Left hindlimb (tissue), 1 donor: ENCODE results near the gene NDOR1.
A peak's percentile ranks its signal among the peaks of the same experiment; 100 is the strongest.
"Not testable (repeated sequence)": the region's sequence is repeated elsewhere in the genome, so short reads cannot be mapped to it uniquely, and the experiment has no call there.

ENCODE experiments used
- DNase-seq: peaks from one replicate; pipeline ENCODE4 v3.0.0-alpha.2; 2018

NDOR1 gene

DNA sequence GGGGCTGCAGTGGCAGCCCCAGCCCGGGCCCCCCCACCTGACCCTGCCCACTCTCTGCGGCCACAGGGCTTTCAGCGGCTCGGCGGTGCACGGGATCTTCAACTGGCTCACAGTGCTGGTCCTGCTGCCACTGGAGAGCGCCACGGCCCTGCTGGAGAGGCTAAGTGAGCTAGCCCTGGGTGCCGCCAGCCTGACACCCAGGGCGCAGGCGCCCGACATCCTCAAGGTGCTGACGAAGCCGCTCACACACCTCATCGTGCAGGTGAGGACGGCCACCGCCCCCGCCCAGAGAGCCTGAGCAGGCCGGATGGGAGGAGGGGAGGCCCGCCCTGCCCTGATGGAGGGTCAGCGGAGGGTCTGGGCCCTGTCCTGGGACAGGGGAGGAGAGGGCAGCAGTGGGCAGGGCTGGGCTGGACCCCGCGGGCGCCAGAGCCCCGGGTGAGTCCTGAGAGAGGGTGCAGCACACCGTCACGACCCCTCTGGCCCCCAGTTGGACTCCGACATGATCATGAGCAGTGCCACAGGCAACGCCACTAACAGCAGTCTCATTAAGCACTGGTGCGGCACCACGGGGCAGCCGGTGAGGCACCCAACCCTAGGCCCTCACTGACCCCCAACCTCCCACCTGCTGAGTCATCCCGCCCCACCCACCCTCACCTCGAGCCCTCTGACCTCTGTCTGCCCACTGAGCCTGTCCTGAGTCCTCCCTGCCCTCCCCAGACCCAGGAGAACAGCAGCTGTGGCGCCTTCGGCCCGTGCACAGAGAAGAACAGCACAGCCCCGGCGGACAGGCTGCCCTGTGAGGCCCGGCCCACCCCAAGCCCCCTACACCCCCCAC, 27.9 kb downstream of the NDOR1 start:
- no peak for DNase-seq

DNA sequence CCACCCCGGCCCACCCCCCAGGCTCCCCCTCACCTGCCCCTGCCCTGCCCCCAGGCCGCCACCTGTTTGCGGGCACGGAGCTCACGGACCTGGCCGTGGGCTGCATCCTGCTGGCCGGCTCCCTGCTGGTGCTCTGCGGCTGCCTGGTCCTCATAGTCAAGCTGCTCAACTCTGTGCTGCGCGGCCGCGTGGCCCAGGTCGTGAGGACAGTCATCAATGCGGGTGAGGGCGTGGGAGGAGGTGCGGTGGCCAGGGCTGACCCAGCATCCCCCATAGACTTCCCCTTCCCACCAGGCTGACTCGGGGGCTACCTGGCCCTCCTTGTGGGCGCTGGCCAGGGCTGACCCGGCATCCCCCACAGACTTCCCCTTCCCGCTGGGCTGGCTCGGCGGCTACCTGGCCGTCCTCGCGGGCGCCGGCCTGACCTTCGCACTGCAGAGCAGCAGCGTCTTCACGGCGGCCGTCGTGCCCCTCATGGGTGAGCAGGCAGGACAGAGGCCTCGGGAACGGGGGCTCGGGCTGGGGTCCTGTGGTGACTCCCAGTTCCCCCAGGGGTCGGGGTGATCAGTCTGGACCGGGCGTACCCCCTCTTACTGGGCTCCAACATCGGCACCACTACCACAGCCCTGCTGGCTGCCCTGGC, 28.7 kb downstream of the NDOR1 start:
- no peak for DNase-seq

DNA sequence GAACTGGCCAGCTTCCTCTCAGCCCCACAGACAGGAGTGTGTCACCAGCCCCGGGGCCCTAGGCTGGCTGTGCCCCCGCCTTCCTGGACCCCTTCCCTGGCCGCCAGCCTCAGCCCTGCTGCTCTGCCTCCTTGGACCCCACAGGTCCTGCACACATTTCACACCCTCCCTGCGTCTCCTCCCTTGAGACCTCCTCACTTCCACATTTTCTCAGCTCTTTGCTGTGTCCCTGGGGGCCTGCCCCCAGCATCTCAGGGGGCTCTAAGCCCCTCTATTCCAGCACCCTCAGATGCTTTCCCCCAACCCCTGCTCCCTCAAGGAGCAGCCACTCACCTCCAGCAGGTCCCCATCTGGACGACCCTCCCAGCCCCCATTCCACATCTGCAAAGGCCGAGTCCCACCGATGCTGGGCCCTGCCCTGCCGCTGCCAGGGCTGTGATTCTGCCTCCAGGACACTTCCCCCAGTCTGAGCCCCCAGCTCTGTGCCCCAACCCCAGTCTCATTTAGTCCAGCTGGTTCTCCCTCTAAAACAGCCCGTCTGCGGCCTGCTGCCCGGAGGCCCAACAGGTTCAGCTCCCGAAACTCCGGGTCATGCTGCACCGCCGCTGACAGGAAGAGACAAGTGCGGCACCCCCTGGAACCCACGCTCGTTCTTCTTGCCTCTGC, 29.4 kb downstream of the NDOR1 start:
- DNase-seq: no peak

DNA sequence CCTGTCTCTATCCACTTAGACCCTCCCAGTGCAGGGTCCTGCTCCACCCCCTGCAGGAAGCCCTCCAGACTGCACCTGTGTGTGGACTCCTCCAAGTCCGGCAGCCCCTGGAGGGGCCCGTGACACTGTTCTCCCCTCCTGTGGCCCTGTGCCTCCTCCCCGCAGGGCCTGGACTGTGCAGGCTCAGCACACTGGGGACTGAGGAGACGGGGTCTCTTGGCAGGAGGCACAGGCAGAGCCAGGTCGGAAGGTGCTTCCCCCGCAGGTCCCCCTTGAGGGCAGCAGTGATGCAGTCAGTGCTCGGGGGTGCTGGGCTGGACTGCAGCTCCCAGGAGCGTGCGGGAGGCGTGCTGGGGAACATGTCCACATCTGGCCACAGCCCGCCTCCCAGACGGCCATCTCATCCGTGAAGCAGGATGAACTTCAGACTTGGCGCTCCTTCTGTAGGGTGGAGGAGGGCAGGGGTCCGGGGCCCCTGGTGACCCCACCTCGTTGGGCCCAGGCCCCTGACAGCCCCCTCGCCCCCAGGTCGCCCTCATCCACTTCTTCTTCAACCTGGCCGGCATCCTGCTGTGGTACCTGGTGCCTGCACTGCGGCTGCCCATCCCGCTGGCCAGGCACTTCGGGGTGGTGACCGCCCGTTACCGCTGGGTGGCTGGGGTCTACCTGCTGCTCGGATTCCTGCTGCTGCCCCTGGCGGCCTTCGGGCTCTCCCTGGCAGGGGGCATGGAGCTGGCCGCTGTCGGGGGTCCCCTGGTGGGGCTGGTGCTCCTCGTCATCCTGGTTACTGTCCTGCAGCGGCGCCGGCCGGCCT, 30.1 kb downstream of the NDOR1 start:
- DNase-seq: no peak

DNA sequence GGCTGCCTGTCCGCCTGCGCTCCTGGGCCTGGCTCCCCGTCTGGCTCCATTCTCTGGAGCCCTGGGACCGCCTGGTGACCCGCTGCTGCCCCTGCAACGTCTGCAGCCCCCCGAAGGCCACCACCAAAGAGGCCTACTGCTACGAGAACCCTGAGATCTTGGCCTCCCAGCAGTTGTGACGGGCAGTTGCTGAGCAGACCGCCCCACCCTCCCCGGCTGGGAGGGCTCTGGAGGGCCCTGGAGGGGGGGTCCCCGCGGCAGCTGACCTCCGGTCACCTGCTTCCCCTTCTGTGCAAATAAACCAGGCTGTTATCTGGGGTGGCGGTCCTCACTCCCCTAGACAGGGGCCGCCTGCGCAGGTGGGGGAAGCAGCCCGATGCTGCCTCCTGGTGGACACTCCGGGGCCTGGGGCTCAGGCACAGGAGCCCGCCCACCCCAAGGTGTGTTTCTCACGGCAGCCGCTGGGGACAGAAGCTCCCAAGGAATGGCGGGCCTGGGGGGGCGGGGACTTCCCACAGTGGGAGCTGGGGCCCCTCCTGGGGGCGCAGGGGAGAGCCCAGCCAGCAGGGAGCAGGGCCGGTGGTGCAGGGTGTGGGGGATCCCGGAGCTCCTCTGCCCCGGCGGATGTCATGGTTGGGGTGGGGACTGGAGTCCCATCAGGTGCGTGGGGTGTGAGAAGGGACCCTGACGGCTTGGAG, 30.9 kb downstream of the NDOR1 start:
- peak; percentile 86 for DNase-seq

DNA sequence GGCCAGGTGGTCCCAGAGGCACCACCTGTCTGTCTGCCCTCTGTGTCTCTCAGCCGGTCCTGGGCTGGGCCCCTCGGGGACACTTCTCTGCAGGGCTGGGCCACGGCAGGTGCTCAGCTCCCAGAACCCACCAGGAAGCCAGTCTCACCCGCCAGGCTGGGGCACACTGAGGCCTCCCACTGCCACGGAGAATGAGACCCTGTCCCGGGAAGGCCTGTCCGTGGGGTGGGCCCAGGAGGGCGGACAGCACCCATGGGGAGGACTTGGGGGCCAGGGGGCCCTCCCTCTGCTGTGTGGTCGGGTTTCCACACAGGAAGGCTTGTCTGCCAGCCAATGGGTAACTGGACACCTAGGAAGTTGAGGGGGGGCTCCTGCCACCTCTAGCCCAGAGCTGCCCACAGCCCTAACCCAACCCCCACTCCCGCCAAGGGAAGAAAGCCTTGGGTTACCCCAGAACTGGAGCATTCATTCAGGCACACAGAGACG, 31.5 kb downstream of the NDOR1 start:
- no peak for DNase-seq

DNA sequence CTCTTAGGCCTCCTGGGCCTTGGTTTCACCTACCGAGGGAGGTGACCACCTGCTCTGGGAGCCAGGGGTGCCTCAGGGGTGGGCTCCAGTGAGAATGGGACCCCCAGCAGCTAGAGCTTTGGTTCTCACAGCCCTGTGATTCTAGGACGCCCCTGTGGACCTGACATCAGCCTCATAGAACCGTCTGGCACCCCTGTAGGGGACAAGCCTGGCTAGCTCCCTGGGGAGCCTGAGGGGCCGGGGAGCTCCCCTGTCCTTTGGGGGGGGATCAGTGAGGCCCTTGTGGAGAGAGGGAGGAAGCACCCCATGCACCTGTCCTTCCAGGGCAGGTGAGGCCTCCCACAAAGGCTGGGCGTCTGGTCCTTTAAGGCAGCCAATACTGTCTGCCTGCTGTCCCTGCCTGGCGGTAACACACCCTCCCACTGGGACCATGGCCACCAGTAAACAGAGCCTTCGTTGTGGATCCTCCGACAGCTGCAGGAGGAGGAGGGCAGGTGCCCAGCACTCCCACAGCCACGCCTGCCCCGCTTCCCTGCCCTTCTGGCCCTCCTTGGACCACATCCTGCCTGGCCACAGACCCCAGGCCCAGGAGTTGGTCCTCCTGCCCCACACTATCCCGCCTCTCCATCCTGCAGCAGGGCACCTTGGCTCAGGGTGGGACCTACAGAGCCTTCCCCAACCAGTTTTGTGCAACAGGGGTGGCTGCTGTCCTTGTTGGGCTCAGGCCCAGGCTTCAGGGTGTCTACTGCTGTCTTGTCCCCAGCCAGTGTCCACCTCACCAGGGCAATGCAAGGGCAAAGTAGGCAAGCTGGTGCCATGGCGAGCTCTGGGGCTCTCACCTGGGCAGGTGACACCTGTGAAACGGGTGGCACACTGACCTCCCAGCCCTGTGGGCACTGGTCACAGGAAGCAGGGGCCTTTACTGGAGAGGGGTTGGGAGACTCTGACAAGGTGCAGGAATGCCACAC, 32.5 kb downstream of the NDOR1 start:
- no peak for DNase-seq

DNA sequence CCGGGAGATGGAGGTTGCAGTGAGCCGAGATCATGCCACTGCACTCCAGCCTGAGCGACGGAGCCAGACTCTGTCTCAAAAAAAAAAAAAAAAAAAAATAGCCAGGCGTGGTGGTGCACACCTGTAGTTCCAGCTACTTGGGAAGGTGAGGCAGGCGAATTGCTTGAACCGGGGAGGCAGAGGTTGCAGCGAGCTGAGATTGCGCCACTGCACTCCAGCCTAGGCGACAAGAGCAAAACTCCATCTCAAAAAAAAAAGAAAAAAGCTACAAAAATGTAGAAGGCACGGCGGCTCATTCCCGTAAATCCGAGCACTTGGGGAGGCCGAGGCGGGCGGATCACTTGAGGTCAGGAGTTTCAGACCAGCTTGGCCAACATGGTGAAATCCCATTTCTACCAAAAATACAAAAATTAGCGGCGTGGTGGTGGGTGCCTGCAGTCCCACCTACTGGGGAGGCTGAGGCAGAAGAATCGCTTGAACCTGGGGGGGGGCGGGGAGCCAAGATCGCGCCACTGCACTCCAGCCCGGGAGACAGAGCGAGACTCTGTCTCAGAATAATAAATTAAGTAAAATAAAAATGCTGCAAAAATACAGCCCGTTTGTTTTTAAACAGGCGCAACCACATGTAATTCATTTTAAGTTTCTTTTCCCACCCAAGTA, 34.2 kb downstream of the NDOR1 start:
- not testable (repeated sequence) for DNase-seq

DNA sequence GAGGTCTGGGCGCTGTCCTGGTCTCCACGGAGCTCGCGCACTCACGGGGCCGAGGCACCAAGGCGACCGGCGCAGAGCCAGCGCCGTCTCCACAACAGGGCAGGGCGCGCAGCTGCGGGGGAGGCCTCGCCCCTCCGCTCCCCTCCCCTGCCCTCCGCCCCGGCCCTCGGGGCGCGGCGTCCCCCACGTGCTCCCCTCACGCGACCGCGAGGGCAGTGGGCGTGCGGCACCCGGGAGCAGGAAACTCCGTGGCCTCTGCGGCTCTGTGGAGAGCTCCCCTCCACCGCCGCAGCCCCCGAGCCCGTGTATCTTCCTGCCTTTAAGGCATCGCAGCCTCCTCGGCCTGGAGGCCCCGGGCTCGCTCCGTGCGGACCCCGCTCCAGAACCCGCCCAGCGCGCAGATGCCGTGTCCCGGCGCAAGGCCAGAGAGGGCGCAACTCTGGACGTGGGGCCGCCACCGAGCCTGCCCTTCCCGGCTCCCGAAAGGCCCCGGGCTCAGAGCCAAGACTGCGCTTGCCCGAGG, 34.9 kb downstream of the NDOR1 start:
- peak; percentile 88 for DNase-seq

DNA sequence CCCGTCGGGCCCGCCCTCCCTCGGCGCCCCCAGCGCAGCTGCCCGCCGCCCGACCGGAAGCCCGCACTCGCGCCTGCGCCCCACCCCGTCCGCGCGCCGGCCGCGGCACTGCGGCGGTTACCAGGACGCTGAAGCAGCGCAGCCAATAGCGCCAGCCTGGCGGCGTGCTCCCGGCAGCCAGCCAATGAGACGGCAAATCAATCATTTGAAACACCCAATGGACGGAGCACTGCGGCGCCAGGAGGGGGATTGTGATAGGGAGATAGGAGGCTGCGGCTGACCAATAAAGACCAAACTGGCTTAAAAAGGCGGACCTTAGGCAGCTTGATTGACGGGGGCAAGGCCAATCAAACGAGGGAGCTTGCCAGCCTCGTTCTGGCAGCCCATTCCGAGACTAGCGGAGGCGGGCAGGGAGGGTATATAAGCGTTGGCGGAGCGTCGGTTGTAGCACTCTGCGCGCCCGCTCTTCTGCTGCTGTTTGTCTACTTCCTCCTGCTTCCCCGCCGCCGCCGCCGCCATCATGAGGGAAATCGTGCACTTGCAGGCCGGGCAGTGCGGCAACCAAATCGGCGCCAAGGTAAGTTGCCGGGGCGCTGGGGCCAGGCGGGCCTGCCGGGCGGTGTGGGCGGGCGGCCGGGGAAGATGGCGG, 35.5 kb downstream of the NDOR1 start, which contains the start of gene TUBB4B:
TUBB4B (plus strand) TSS at position 447 of the 649 bp plus-strand sequence; CDS start at position 521, 74 bp downstream.
- DNase-seq: peak; percentile 100

DNA sequence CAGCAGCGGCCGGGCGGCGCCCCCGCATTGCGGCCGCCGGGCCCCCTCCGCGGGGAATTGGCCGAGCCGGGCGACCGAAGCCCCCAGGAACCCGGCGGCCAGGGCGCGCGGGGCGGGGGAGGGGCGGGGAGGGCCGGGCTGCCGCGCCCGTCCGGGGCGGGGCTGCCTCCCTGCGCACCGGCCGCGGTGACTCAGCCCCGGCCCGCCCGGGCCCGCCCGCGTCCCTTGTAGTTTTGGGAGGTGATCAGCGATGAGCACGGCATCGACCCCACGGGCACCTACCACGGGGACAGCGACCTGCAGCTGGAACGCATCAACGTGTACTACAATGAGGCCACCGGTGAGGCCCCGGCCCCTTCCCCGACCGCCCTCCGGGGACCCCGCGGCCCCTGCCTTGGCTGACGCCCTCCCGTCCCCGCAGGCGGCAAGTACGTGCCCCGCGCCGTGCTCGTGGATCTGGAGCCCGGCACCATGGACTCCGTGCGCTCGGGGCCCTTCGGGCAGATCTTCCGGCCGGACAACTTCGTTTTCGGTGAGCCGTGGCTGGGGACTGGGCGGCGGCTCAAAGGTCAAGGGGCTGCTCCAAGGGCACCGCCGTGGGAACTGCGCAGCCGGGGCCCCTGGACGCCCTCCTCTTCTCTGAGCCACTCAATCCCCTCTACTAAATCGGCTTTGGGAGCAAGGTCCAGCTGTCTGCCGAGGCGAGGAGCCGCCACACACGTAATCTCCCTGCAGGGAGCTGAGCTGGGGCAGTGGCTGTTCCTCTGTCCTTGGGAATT, 36.2 kb downstream of the NDOR1 start:
- no peak for DNase-seq

DNA sequence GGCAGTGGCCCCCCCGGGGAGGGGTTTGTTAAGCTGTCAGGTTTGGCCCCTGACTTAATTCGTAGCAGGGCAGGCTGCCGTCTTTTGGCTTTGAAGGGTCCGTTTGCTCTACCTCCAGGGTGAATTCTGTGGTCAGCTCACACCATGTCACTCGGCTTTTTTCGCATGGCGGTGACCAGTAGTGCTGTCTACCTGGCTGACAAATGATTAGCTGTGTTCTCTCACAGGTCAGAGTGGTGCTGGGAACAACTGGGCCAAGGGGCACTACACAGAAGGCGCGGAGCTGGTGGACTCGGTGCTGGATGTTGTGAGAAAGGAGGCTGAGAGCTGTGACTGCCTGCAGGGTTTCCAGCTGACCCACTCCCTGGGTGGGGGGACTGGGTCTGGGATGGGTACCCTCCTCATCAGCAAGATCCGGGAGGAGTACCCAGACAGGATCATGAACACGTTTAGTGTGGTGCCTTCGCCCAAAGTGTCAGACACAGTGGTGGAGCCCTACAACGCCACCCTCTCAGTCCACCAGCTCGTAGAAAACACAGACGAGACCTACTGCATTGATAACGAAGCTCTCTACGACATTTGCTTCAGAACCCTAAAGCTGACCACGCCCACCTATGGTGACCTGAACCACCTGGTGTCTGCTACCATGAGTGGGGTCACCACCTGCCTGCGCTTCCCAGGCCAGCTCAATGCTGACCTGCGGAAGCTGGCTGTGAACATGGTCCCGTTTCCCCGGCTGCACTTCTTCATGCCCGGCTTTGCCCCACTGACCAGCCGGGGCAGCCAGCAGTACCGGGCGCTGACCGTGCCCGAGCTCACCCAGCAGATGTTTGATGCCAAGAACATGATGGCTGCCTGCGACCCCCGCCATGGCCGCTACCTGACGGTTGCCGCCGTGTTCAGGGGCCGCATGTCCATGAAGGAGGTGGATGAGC, 37.0 kb downstream of the NDOR1 start:
- DNase-seq: no peak

DNA sequence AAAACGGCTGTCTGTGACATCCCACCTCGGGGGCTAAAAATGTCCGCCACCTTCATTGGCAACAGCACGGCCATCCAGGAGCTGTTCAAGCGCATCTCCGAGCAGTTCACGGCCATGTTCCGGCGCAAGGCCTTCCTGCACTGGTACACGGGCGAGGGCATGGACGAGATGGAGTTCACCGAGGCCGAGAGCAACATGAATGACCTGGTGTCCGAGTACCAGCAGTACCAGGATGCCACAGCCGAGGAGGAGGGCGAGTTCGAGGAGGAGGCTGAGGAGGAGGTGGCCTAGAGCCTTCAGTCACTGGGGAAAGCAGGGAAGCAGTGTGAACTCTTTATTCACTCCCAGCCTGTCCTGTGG, 37.7 kb downstream of the NDOR1 start:
- DNase-seq: not testable (repeated sequence)

DNA sequence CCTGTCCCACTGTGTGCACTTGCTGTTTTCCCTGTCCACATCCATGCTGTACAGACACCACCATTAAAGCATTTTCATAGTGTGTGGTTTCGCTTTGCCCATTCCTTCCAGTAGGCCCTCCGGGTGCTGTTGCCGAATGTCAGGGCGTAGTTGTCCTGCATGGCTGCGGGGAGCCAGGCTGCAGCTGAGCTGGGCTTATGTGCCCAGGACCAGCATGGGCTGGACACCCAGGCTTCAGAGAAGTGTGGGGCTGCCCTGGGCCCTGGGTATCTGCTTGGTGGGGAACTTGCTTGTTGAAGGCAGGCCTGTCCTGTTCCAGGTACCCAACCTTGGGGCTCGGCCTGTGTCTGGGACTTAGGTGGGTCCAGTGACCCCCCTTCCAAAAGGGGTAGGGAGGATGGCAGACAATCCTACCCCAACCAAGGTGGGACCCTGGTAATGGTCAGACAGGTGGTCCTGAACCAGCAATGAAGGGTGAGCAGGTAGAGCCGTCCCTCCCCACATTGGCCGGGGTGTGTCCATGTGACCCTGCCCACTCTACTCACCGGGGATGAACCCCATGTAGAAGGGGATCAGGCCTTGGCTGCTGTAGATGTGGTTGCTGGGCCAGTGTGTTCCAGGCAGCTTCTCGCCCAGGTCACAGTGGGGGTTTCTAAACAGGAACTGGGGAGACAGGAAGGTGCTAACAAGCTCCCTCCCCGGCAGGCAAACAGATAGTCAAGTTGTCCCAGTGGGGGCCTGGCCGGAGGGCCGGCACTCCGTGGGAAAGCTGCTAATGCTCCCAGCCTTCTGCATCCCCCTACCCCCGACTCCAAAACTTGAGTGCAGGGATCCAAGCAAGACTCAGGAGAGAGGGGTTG, 38.4 kb downstream of the NDOR1 start:
- no peak for DNase-seq

DNA sequence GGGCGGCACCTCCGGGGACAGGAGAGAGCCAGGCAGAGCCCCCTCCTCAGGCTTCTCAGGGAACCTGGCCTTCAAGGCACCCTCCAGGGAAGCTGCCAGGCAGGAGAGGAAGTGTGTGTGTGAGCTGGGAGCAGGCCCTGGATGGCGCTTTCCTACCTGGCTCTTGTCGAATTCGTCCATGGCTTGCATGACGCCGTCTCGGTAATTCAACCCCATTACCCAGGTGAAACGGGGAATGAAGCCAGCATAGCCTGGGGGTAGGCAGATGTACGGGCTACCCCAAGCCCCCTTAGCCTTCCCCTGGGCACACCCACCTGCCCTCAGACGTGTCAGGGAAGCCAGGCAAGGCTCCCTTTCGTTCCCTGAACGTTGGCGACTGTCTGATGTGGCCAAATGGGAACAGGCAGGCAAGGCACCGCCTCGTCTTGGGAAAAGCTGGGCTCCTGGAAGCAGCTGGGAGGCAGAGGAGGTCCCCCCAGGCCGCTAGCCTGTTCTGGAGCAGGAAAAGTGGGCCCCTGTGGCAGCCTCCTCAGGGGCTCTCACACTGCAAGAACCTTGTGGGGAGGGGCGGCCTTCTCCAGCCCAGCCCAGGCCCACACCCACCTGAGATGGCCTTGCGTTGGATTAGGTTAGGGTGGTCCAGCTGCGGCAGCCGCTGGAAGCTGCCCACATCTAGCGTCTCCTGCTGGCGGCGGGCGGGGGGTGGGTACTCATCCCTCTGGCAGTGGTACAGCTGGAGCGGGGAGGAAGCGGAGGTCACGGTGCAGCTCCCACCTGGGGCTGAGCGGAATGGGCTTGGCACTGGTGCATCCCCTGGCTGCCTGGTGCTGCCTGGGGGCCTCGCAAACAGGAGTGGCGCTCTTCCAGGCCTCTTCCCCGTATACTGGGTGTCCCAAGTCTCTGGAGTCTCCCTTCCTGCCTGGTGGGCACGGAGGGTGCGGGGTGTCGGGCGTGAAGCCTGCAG, 39.3 kb downstream of the NDOR1 start:
- no peak for DNase-seq
